IPS-15b (cell line): ENCODE data around the gene CCNL2.
"Not testable (repeated sequence)": the region's sequence is repeated elsewhere in the genome, so short reads cannot be mapped to it uniquely, and the experiment has no call there.

Experiments used
- H3K27me3 ChIP-seq: one replicate; pipeline ENCODE4 v1.6.1; 2013; ENCODE audit warnings: low read length; ENCODE audit not compliant: control insufficient read depth, insufficient read depth
- H3K36me3 ChIP-seq: one replicate; pipeline ENCODE4 v1.6.1; 2013; ENCODE audit warnings: low read length; ENCODE audit not compliant: control insufficient read depth, insufficient read depth
- H3K4me1 ChIP-seq: one replicate; pipeline ENCODE4 v1.6.1; 2013; ENCODE audit warnings: mild to moderate bottlenecking, low read length; ENCODE audit not compliant: control insufficient read depth, insufficient read depth
- H3K4me3 ChIP-seq: one replicate; pipeline ENCODE4 v1.5.1; 2013; ENCODE audit warnings: low read depth, low read length
- H3K9ac ChIP-seq: one replicate; pipeline ENCODE4 v1.6.1; 2013; ENCODE audit warnings: low read depth, mild to moderate bottlenecking, low read length
- H3K9me3 ChIP-seq: one replicate; pipeline ENCODE4 v1.6.1; 2013; ENCODE audit warnings: mild to moderate bottlenecking, low read length; ENCODE audit not compliant: control insufficient read depth, insufficient read depth

The CCNL2 gene

DNA sequence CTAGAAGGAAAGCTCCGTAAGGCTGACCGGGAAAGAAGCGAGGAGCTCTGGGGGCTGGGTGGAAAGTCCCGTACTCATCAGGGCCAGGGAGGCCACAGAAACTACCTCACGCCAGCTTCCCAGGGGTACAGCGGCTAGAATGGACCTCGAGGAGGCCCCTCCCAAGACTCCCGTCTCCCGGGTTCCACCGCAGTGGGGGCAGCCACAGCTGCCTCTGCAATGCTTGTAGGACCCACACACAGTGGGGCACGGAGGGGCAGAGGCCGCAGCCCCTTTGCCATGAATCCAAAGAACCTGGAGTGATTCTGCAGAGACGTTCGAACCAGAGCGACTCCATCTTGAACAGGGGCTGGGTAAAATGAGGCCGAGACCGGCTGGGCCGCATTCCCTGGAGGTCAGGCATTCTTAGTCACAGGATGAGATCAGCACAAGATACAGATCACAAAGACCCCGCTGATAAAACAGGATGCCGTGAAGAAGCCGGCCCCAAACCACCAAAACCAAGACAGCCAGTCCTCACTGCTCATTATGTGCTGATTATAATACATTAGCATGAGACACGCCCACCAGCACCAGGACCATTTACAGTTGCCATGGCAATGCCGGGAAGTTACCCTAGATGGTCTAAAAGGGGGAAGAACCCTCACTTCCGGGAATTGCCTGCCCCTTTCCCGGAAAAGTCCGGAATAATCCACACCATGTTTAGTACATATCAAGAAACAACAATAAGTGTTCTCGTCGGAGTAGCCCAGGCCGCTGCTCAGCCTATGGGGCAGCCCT is 23.5 kb upstream of the CCNL2 start:
- H3K27me3 ChIP-seq = no peaks in the 10 kb centered on the region
- peaks cover 2% of the 10 kb centered on the region for H3K4me1 ChIP-seq
- H3K36me3 ChIP-seq = no peaks in the 10 kb centered on the region
- H3K9ac ChIP-seq = no peak overlapping the region
- H3K4me3 ChIP-seq = no peak overlapping the region
- no peaks in the 10 kb centered on the region for H3K9me3 ChIP-seq

DNA sequence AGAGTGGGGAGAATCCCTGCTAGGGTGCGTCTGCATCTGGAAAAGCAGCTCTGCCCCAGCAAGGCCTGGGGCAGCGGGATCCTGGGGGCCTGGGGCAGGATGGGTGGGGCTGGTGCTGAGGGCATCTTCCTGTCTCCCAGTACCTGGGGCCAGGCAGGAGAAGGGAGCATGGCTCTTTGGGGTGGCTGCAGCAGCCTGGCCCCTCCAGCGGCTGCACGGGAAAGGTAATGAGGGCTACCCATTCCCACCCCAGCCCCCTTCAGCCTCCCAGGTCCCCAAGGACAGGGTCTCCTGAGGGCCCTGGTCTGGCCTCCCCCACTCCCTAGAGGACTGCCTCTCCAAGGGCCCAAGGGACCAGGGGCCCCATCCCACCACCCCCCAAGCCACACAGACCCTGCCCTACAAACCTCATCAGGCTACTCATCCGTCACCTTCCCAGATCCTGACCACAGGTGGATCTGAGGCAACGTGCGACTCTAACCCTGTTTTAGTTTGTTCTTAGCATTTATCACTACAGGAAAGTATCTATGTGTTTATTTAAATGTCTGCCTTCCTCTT is 22.9 kb upstream of the CCNL2 start:
- no peaks in the 10 kb centered on the region for H3K9me3 ChIP-seq
- H3K4me1 ChIP-seq = peaks cover 4% of the 10 kb centered on the region
- H3K4me3 ChIP-seq = no peak overlapping the region
- no peaks in the 10 kb centered on the region for H3K27me3 ChIP-seq
- no peak overlapping the region for H3K9ac ChIP-seq
- H3K36me3 ChIP-seq = no peaks in the 10 kb centered on the region

DNA sequence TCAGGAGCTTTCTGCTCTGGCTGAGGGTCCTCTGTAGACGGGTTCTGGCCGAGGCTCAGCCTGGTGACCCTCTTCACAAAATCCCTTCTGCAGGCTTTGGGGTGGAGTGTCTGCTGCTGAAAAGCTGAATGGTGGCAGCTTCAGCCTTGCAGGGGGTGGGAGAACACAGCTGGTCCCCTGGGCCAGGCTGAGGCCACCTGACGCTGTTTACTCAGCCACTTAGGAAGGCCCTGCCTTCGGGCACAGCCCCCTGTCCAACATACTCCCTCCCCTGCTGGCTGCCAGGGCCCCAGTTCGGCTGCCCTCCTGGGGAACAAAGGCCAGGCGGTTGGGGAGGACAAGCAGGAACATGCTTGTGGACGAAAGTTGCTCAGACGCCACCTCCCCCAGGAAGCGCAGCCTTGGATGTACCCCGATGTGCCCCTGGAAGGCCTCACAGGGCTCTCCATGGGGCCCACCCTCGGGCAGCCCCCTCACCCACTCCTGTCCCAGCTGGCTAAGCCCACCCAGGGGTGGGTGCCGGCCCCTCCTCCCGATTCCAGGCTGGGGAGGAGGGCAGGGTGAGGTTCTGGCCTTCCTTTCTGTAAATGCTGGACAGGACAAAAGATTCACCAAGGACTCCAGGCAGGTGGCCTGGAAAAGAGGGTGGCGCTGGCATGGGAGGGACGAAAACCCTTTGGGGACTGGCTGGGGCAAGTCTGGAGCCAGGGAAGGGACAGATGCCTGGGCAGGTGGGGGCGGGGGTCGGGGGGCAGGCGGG is 22.2 kb upstream of the CCNL2 start, which contains the start of gene ANKRD65:
Gene ANKRD65, minus strand, starts transcription at position 130 of the 760 bp plus-strand sequence. CDS start 271 bp downstream, outside the sequence.
- H3K9me3 ChIP-seq = no peaks in the 10 kb centered on the region
- H3K36me3 ChIP-seq = no peaks in the 10 kb centered on the region
- peaks cover 4% of the 10 kb centered on the region for H3K4me1 ChIP-seq
- H3K27me3 ChIP-seq = no peaks in the 10 kb centered on the region
- peak within 1 kb of the TSS; percentile 50 for H3K9ac ChIP-seq
- no peak within 1 kb of the TSS for H3K4me3 ChIP-seq

DNA sequence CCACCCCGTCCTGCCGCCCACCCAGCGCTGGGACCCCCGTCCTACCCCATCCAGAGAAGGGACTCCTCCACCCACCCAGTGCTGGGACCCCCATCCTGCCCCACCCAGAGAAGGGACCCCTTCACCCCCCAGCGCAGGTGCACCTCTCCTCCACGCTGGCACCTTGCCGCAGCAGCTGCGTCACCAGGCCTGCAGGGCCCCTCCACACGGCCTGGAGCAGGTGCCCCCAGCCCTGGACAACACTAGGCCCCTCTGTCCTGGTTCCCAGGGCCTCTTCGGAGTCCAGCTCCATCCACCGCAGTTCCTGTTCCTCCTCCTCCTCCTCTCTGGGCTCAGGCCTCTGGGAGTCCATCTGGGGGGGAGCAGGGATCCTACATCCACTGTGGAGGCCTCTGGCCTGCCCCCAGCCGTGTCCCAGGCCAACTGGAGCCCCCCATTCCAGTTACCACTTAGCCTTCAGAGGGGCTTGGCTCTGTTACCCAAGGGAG is 21.6 kb upstream of the CCNL2 start:
- Histone ChIP-seq H3K4me1 (peaks cover 4% of the 10 kb centered on the region), H3K4me3 (no peak overlapping the region)

DNA sequence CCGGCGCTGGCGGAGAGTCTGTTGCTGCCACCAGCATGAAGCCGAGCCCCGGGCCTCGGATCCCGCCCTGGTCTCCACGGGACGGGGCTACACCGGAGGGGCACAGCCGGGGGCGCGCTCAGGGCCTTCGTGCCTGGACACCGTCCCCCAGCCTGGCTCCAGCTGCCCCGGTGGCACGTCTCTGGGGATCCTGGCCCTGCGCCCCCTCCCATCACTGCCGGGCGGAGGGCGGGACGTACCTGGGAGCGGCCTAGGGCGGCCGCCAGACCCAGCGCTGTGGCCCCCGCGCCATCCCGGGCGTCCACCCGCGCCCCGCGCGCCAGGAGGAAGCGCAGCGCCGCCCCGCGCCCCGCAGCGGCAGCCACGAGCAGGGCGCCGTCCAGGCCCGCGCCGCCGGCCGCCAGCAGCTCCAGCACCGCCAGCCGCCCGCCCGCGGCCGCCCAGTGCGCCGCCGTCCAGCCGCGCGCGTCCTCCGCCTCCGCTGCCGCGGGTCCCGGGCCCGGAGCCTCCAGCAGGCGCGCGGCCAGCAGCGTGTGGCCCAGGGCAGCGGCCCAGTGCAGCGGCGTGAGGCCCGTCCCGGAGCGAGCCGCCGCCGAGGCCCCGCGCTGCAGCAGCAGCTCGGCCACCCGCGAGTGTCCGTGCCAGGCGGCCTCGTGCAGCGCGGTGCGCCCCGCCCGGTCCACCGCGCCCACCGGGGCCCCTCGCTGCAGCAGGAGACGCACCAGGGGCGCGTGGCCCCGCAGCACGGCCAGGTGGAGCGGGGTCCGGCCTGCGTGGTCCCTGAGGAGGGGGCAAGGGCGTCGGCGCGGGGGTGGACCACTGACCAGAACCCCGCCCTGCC is 20.9 kb upstream of the CCNL2 start:
- peak overlapping the region; percentile 60 for H3K9ac ChIP-seq

More for the DNA sequence above, 21.6 kb upstream of the CCNL2 start:
- Histone ChIP-seq H3K9me3 (no peaks in the 10 kb centered on the region), H3K36me3 (no peaks in the 10 kb centered on the region), H3K27me3 (no peaks in the 10 kb centered on the region), H3K9ac (peak overlapping the region; percentile 50)

DNA sequence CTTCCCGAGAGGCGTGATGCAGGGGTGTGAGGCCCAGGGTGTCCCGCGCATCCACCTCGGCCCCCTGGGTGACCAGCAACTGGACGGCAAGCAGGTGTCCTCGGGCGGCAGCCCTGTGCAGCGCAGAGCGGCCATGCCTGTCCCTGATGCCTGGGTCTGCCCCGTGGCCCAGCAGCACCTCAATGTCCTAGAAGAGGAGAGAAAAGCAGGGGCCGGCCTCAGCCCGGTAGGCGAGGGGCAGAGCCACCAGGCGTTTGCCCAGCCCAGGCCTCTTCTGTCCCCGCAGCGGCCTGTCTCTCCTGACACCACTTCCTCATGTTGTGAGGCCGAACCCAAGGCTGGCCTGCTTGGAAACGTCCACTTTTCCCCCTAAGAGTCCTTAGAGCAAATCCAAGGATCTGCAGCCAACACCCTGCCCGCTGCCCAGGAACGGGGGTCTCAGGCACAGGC is 20.3 kb upstream of the CCNL2 start:
- no peaks in the 10 kb centered on the region for H3K27me3 ChIP-seq
- no peak overlapping the region for H3K4me3 ChIP-seq
- peaks cover 4% of the 10 kb centered on the region for H3K4me1 ChIP-seq
- no peaks in the 10 kb centered on the region for H3K36me3 ChIP-seq
- H3K9me3 ChIP-seq = no peaks in the 10 kb centered on the region
- H3K9ac ChIP-seq = peak overlapping the region; percentile 60

More for the DNA sequence above, 20.9 kb upstream of the CCNL2 start:
- no peaks in the 10 kb centered on the region for H3K36me3 ChIP-seq
- no peak overlapping the region for H3K4me3 ChIP-seq
- no peaks in the 10 kb centered on the region for H3K9me3 ChIP-seq
- H3K4me1 ChIP-seq = peaks cover 4% of the 10 kb centered on the region
- H3K27me3 ChIP-seq = no peaks in the 10 kb centered on the region

DNA sequence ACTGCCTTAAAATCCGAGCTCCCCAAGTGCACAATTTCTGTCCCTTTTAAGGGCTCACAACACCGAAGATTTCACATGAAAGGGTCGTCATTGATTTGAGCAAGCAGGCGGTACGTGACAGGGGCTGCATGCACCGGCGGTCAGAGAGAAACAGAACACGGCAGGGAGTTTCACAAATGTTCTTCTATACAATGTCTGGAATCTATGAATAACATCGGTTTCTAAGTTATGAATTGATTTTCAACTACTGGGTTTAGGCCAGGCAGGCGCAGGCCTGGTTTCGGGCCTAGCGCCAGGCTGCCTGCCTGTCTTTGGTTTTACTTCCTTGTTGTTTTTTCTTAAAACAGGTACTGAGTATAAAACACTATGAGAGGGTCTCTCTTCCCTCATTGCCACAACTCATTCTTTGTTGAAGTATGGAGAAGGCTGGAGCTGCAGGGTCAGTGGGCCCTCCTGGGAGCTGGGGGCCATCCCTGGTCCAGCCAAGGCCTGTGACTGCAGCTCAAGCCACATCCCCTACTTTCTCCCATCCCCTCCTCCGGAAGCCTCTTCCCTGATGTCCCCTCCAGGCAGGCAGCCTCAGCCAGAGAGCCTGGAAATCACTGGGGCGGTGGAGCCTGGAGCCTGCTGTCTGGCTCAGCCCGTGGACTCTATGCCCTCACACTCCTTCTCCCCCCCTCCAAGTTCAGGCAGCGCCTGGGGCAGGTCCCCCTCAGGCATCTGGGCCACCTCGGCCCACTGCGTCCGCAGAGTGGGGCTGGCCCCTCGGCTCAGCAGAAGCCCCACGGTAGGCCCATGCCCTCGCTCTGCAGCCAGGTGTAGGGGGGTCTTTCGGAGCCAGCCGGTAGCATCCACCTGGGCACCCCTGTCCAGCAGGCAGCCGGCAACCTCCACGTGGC is 19.6 kb upstream of the CCNL2 start:
- Histone ChIP-seq H3K27me3 (no peaks in the 10 kb centered on the region), H3K9me3 (no peaks in the 10 kb centered on the region), H3K4me1 (peaks cover 4% of the 10 kb centered on the region), H3K36me3 (no peaks in the 10 kb centered on the region), H3K4me3 (no peak overlapping the region), H3K9ac (no peak overlapping the region)

DNA sequence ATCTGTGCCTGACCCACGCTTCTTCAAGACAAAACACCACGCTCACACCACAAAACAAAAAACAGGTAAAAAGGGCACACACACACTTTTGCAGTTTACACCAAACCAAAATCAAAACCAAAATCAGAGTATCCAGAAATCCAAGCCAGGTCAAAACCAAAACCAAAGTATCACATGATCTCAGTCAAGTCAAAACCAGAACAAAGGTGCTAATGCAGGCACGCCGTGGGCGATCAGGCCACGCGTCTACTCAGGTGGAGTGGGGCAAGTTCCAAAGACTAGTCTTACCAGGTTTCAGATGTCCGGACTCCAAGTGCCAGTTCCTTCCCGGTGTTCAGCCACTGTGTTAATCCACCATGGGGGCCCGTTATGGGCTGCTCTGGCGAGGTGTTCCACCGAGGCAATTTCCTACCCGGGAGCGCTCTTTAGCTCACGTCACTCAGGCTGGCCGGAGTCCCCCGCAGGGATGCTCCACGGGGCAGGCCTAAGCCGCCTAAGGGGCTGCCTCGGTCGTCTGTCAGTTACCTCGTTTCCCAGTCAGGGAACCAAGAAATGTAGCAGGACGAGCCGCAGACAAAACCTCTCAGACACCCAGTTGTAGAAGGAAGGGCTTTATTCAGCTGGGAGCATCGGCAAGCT is 18.8 kb upstream of the CCNL2 start:
- not testable (repeated sequence) for H3K27me3 ChIP-seq, H3K4me1 ChIP-seq, H3K36me3 ChIP-seq, H3K9me3 ChIP-seq, H3K9ac ChIP-seq, H3K4me3 ChIP-seq

DNA sequence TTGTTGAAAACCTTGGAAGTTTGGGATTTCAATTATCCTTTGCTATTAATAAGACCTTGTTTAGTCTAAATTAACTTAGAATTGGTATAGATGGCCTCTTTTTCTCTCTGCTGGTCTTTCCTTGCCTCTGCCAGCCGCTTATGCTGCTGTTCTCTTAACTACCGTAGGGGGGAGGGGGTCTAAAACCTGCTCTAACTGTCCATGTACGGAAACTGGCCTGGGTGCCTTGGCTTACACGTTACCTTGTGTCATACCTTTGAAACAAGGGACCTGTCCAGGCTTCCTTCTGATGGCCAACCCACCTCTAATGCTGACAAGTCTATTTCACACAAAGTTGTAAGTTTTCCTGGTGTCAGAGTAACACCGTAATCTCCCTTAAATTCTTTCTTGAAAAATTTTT is 18.3 kb upstream of the CCNL2 start:
- not testable (repeated sequence) for H3K9ac ChIP-seq, H3K36me3 ChIP-seq, H3K9me3 ChIP-seq, H3K27me3 ChIP-seq, H3K4me3 ChIP-seq, H3K4me1 ChIP-seq

DNA sequence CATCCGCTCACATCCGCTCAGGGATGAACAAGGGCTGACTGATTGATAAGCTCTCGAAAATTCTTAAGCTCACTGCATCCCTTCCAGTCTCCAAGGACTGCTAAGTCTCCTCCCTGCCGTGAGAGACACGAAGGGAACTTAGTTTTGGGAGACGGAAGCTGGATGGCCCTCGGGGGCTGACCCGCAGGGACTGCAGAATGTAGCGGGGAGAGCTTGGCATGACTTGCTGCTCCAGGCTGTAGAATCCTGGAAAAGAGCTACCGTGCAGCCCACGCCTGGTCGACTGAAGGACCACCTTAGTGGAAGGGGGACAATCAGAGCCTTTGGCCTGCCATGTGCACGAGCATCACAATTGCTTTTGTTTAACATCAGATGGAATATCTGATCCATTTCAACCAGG is 16.6 kb upstream of the CCNL2 start:
- peaks cover 6% of the 10 kb centered on the region for H3K36me3 ChIP-seq

More for the DNA sequence above, 16.6 kb upstream of the CCNL2 start:
- H3K4me3 ChIP-seq = no peak overlapping the region
- no peaks in the 10 kb centered on the region for H3K27me3 ChIP-seq
- no peaks in the 10 kb centered on the region for H3K9me3 ChIP-seq
- peak overlapping the region; percentile 12 for H3K9ac ChIP-seq
- H3K4me1 ChIP-seq = peaks cover 5% of the 10 kb centered on the region
